ENCODE results near the gene SMAD5.
A peak's percentile ranks its signal among the peaks of the same experiment; 100 is the strongest.

The SMAD5 gene

GRCh38 chr5:136134653-136135052 is 2.0 kb downstream of the SMAD5 start:
- no peak overlapping the region for H3K27ac ChIP-seq (ENCODE audit: extremely low read depth, low read depth, low read length)
- ChIA-PET CTCF (interaction anchor here (0.6 to 1.0 kb wide), 4 partner anchors 11 to 526 kb away, joined by 3 to 5 read pairs (median 3); no protein-coding TSS in a partner anchor), POLR2A (no interaction called here)
- H3K36me3 ChIP-seq (ENCODE audit: control insufficient read depth in 2 of 2, insufficient read depth in 1 of 2, low read length in 2 of 2): no peaks in the 10 kb centered on the region
- peaks cover 28% of the 10 kb centered on the region for H3K4me1 ChIP-seq (ENCODE audit: control insufficient read depth, insufficient read depth, low read length)
- H3K4me3 ChIP-seq (ENCODE audit: low read depth, low read length): peak overlapping the region; percentile 83
- TF ChIP-seq ZBTB7A (tag by site-specific recombination; IDR thresholded peaks at IDR 0.05; ENCODE audit: low read depth) (no peak), ZNF146 (tag by site-specific recombination; IDR thresholded peaks at IDR 0.05) (no peak)
- no peaks in the 10 kb centered on the region for H3K9me3 ChIP-seq (ENCODE audit: control insufficient read depth, insufficient read depth, low read depth, low read length)

GRCh38 chr5:136135536-136135935 is 2.9 kb downstream of the SMAD5 start:
- POLR2A ChIA-PET: no interaction called here
- H3K27ac ChIP-seq (ENCODE audit: extremely low read depth, low read depth, low read length): no peak overlapping the region
- H3K9me3 ChIP-seq (ENCODE audit: control insufficient read depth, insufficient read depth, low read depth, low read length): no peaks in the 10 kb centered on the region
- peaks cover 28% of the 10 kb centered on the region for H3K4me1 ChIP-seq (ENCODE audit: control insufficient read depth, insufficient read depth, low read length)
- TF ChIP-seq ZNF169 (tag by site-specific recombination; IDR thresholded peaks at IDR 0.05): no peak
- no peak for TF ChIP-seq ZNF658 (tag by site-specific recombination; IDR thresholded peaks at IDR 0.05)
- no peak for TF ChIP-seq ZNF660 (tag by site-specific recombination; IDR thresholded peaks at IDR 0.05)
- no peak for TF ChIP-seq HOXC10 (CRISPR knock-in tag; IDR thresholded peaks at IDR 0.05)
- TF ChIP-seq ZNF112 (tag by site-specific recombination; IDR thresholded peaks at IDR 0.05): no peak
- no peak for TF ChIP-seq ZNF548 (tag by site-specific recombination; IDR thresholded peaks at IDR 0.05)
- TF ChIP-seq HIC1 (tag by site-specific recombination; IDR thresholded peaks at IDR 0.05): no peak
- TF ChIP-seq ZNF302 (tag by site-specific recombination; IDR thresholded peaks at IDR 0.05; ENCODE audit: low read depth): no peak
- TF ChIP-seq ZNF398 (tag by site-specific recombination; IDR thresholded peaks at IDR 0.05): no peak
- no peak for TF ChIP-seq TCF7L2 (IDR thresholded peaks at IDR 0.05; ENCODE audit: borderline replicate concordance, low read depth, low read length)
- TF ChIP-seq ZNF529 (tag by site-specific recombination; IDR thresholded peaks at IDR 0.05; ENCODE audit: insufficient replicate concordance): no peak
- TF ChIP-seq ZNF362 (tag by site-specific recombination; IDR thresholded peaks at IDR 0.05): no peak
- CTCF ChIA-PET: interaction anchor here (0.7 to 1.0 kb wide), 2 partner anchors 10 to 550 kb away, joined by 3 to 4 read pairs; no protein-coding TSS in a partner anchor
- no peaks in the 10 kb centered on the region for H3K36me3 ChIP-seq (ENCODE audit: control insufficient read depth in 2 of 2, insufficient read depth in 1 of 2, low read length in 2 of 2)
- no peak overlapping the region for H3K4me3 ChIP-seq (ENCODE audit: low read depth, low read length)

GRCh38 chr5:136137497-136138220 is 5.0 kb downstream of the SMAD5 start:
- TF ChIP-seq BCL11B (tag by site-specific recombination; IDR thresholded peaks at IDR 0.05; ENCODE audit: low read depth) (no peak), GLIS1 (tag by site-specific recombination; IDR thresholded peaks at IDR 0.05) (0 out of 2 replicates have a peak, but pooled peaks have one; percentile 18), ZNF426 (tag by site-specific recombination; IDR thresholded peaks at IDR 0.05) (no peak), ZNF660 (tag by site-specific recombination; IDR thresholded peaks at IDR 0.05) (no peak), ZNF19 (tag by site-specific recombination; IDR thresholded peaks at IDR 0.05; ENCODE audit: low read depth) (no peak), ZFP3 (tag by site-specific recombination; IDR thresholded peaks at IDR 0.05; ENCODE audit: low read depth) (no peak), ZNF777 (tag by site-specific recombination; IDR thresholded peaks at IDR 0.05; ENCODE audit: borderline replicate concordance) (no peak), ZBTB20 (tag by site-specific recombination; IDR thresholded peaks at IDR 0.05) (no peak)
- H3K27ac ChIP-seq (ENCODE audit: extremely low read depth, low read depth, low read length): no peak overlapping the region
- H3K4me1 ChIP-seq (ENCODE audit: control insufficient read depth, insufficient read depth, low read length): peaks cover 33% of the 10 kb centered on the region
- POLR2A ChIA-PET: no interaction called here
- CTCF ChIA-PET: interaction anchor here (1.7 to 2.5 kb wide), 2 partner anchors 10 to 55 kb away, joined by 6 to 15 read pairs; no protein-coding TSS in a partner anchor
- no peaks in the 10 kb centered on the region for H3K36me3 ChIP-seq (ENCODE audit: control insufficient read depth in 2 of 2, insufficient read depth in 1 of 2, low read length in 2 of 2)
- no peak overlapping the region for H3K4me3 ChIP-seq (ENCODE audit: low read depth, low read length)
- no peaks in the 10 kb centered on the region for H3K9me3 ChIP-seq (ENCODE audit: control insufficient read depth, insufficient read depth, low read depth, low read length)

Data from HEK293 (cell line).